Upper lobe of left lung (tissue), 6 donors: ENCODE results near the gene PRTFDC1. TPM values are rescaled to one million over a fixed set of nuclear protein-coding genes. Genes with fewer than 3 reads are reported as not detected.

Experiments used
- ATAC-seq, 2 donors: fragments of 200-7000 bp; cut with Tn5 transposase; one replicate each; pipeline ENCODE4 v1.9.1; 2022; ENCODE audit warnings: mild to moderate bottlenecking in 2 of 2, moderate library complexity in 2 of 2; ENCODE audit not compliant: low FRiP score in 2 of 2
- DNase-seq, 2 donors: peaks; one replicate each; pipeline ENCODE4 v3.0.0-alpha.2; 2019 to 2020
- H3K27ac ChIP-seq, 4 donors: fragments of 200-600 bp; sonication (generic); one replicate each; pipeline ENCODE4 v1.5.1; 2016 to 2019
- H3K27me3 ChIP-seq, 4 donors: fragments of 200-600 bp; sonication (generic); one replicate each; pipeline ENCODE4 v1.5.1; 2017 to 2019
- H3K36me3 ChIP-seq, 4 donors: fragments of 200-600 bp; sonication (generic); one replicate each; pipeline ENCODE4 v1.5.1; 2016 to 2019
- H3K4me1 ChIP-seq, 4 donors: fragments of 200-600 bp; sonication (generic); one replicate each; pipeline ENCODE4 v1.5.1; 2018 to 2019
- H3K4me3 ChIP-seq, 4 donors: fragments of 200-600 bp; sonication (generic); one replicate each; pipeline ENCODE4 v1.5.1; 2017 to 2019; ENCODE audit warnings: mild to moderate bottlenecking in 2 of 4, moderate library complexity in 1 of 4
- H3K9me3 ChIP-seq, 4 donors: fragments of 200-600 bp; sonication (generic); one replicate each; pipeline ENCODE4 v1.5.1; 2018 to 2019
- CTCF ChIP-seq, 6 experiments: fragments of 450-650 bp in 4 of 6; fragments of 200-600 bp in 2 of 6; sonication (generic) in 2 of 6; IDR thresholded peaks; one replicate each; pipeline ENCODE4 v1.5.1; 2016 to 2019; ENCODE audit warnings: antibody characterized with exemption in 6 of 6
- EP300 ChIP-seq, 4 donors: sonication (generic); formaldehyde crosslinking; IDR thresholded peaks; one replicate each; pipeline ENCODE4 v1.5.1; 2017; ENCODE audit warnings: antibody characterized with exemption in 4 of 4, control low read depth in 2 of 4
- POLR2A ChIP-seq, 4 donors: fragments of 450-650 bp; IDR thresholded peaks; one replicate each; pipeline ENCODE4 v1.5.1; 2016 to 2017; ENCODE audit warnings: antibody characterized with exemption in 4 of 4, mild to moderate bottlenecking in 2 of 4
- POLR2AphosphoS5 ChIP-seq, 2 donors: sonication (generic); formaldehyde crosslinking; IDR thresholded peaks; one replicate each; pipeline ENCODE4 v1.5.1; 2017; ENCODE audit warnings: antibody characterized with exemption in 2 of 2
- WGBS, 2 donors: methylation state at CpG; one replicate each; pipeline ENCODE4 v1.1.5; 2017 to 2018; 5-methylcytosine and 5-hydroxymethylcytosine counted together
- total RNA-seq, 6 donors: library from RNA; depleted of rRNA in 4 of 6; stranded (reverse); fragments of >200 nt in 4 of 6; gene quantifications; one replicate each; pipeline versions ENCODE4 v1.1.0 to v1.2.1, GENCODE V29; 2016 to 2021
- donor health status: DM: no; HTN: no; CAD: no; lungs with moderate emphysema.
- donor health status: DM: no; HTN: yes; CAD: no; lungs with severe emphysema.

PRTFDC1 gene
- total RNA-seq, 6 donors from 2014 or later: 0.91 to 3.9 (median 2.3) TPM

GRCh38 chr10:24991298-24991697 is 38.9 kb upstream of the PRTFDC1 start:
- Histone ChIP-seq H3K9me3 (no peaks in the 10 kb centered on the region), H3K27me3 (no peaks in the 10 kb centered on the region), H3K36me3 (no peaks in the 10 kb centered on the region), H3K27ac (no peak overlapping the region), H3K4me3 (no peak overlapping the region), H3K4me1 (no peaks in the 10 kb centered on the region)
- peak in 1 of 2 donors; percentile 14 for DNase-seq
- TF ChIP-seq POLR2A (IDR thresholded peaks at IDR 0.05) (no peak), CTCF (IDR thresholded peaks at IDR 0.05) (no peak), EP300 (IDR thresholded peaks at IDR 0.05) (no peak), POLR2AphosphoS5 (IDR thresholded peaks at IDR 0.05) (no peak)
- WGBS, 2 donors: 92 to 96% methylated on average over 13 of the region's 13 CpGs
- no peak for ATAC-seq

- Histone ChIP-seq H3K4me1 (no peaks in the 10 kb centered on the region), H3K9me3 (no peaks in the 10 kb centered on the region), H3K27ac (no peak overlapping the region), H3K27me3 (no peaks in the 10 kb centered on the region), H3K4me3 (no peak overlapping the region), H3K36me3 (no peaks in the 10 kb centered on the region)
- TF ChIP-seq POLR2A (IDR thresholded peaks at IDR 0.05): no peak
- TF ChIP-seq CTCF (IDR thresholded peaks at IDR 0.05): no peak
- TF ChIP-seq POLR2AphosphoS5 (IDR thresholded peaks at IDR 0.05): no peak
- TF ChIP-seq EP300 (IDR thresholded peaks at IDR 0.05): no peak
- WGBS, 2 donors: 34 to 35% methylated on average over 1 of the region's 1 CpG
- no peak for DNase-seq
- no peak for ATAC-seq
Observed at GRCh38 chr10:24989867-24990266, 37.5 kb upstream of the PRTFDC1 start.

GRCh38 chr10:24988831-24989640 is 36.6 kb upstream of the PRTFDC1 start:
- Histone ChIP-seq H3K27ac (no peak overlapping the region), H3K4me3 (no peak overlapping the region), H3K36me3 (no peaks in the 10 kb centered on the region), H3K27me3 (no peaks in the 10 kb centered on the region), H3K9me3 (no peaks in the 10 kb centered on the region), H3K4me1 (no peaks in the 10 kb centered on the region)
- ATAC-seq: peak in 1 of 2 donors; percentile 53
- no peak for DNase-seq
- WGBS, 2 donors: 60 to 72% methylated on average over 11 to 12 of the region's 12 CpGs
- TF ChIP-seq CTCF (IDR thresholded peaks at IDR 0.05): no peak
- TF ChIP-seq POLR2AphosphoS5 (IDR thresholded peaks at IDR 0.05): no peak
- no peak for TF ChIP-seq EP300 (IDR thresholded peaks at IDR 0.05)
- TF ChIP-seq POLR2A (IDR thresholded peaks at IDR 0.05): no peak

GRCh38 chr10:24984906-24985305 is 32.5 kb upstream of the PRTFDC1 start:
- Histone ChIP-seq H3K9me3 (no peaks in the 10 kb centered on the region), H3K27me3 (no peaks in the 10 kb centered on the region), H3K4me1 (no peaks in the 10 kb centered on the region), H3K36me3 (no peaks in the 10 kb centered on the region), H3K27ac (no peak overlapping the region), H3K4me3 (no peak overlapping the region)
- DNase-seq (no peak), ATAC-seq (no peak)
- TF ChIP-seq POLR2AphosphoS5 (IDR thresholded peaks at IDR 0.05): no peak
- no peak for TF ChIP-seq CTCF (IDR thresholded peaks at IDR 0.05)
- no peak for TF ChIP-seq EP300 (IDR thresholded peaks at IDR 0.05)
- TF ChIP-seq POLR2A (IDR thresholded peaks at IDR 0.05): no peak
- WGBS, 2 donors: 59 to 60% methylated on average over 3 of the region's 3 CpGs

- Histone ChIP-seq H3K4me1 (no peaks in the 10 kb centered on the region), H3K4me3 (no peak overlapping the region), H3K27me3 (no peaks in the 10 kb centered on the region), H3K9me3 (no peaks in the 10 kb centered on the region), H3K36me3 (no peaks in the 10 kb centered on the region), H3K27ac (no peak overlapping the region)
- ATAC-seq: no peak
- WGBS, 2 donors: 79 to 80% methylated on average over 3 of the region's 3 CpGs
- TF ChIP-seq POLR2AphosphoS5 (IDR thresholded peaks at IDR 0.05): no peak
- TF ChIP-seq CTCF (IDR thresholded peaks at IDR 0.05): no peak
- no peak for TF ChIP-seq EP300 (IDR thresholded peaks at IDR 0.05)
- no peak for TF ChIP-seq POLR2A (IDR thresholded peaks at IDR 0.05)
- DNase-seq: no peak
Observed at GRCh38 chr10:24983946-24984345, 31.5 kb upstream of the PRTFDC1 start.
